NCI-H524 (cell line): Measurements from ENCODE around the gene MCM3.

Experiments
- DNase-seq, 2 experiments: peaks; one replicate each; lab custom pipeline; 2025; lab: John Stamatoyannopoulos, UW

Gene MCM3

GRCh38 chr6:52303178-52303577, 18.6 kb upstream of the MCM3 start:
- no peak for DNase-seq

GRCh38 chr6:52301326-52301725, 16.8 kb upstream of the MCM3 start:
- no peak for DNase-seq

GRCh38 chr6:52300489-52300931, 16.0 kb upstream of the MCM3 start:
- no peak for DNase-seq

- no peak for DNase-seq
Measured at GRCh38 chr6:52299653-52300052, 15.1 kb upstream of the MCM3 start.

- no peak for DNase-seq
Measured at GRCh38 chr6:52297433-52297832, 12.9 kb upstream of the MCM3 start.

GRCh38 chr6:52293067-52293466, 8.5 kb upstream of the MCM3 start:
- DNase-seq: peak; percentile 73 to 82

GRCh38 chr6:52288841-52289240, 4.3 kb upstream of the MCM3 start:
- DNase-seq: no peak

GRCh38 chr6:52288216-52288615, 3.7 kb upstream of the MCM3 start:
- no peak for DNase-seq

GRCh38 chr6:52286798-52287432, 2.4 kb upstream of the MCM3 start:
- DNase-seq: peak; percentile 33 to 65

- peak; percentile 51 to 80 for DNase-seq
Measured at GRCh38 chr6:52285177-52286068, 881 bp upstream of the MCM3 start.

GRCh38 chr6:52284131-52284459, 447 bp downstream of the MCM3 start:
- DNase-seq: peak; percentile 37 to 63

- DNase-seq: no peak
Measured at GRCh38 chr6:52283111-52283510, 1.4 kb downstream of the MCM3 start.

- DNase-seq: no peak
Measured at GRCh38 chr6:52276130-52276529, 8.4 kb downstream of the MCM3 start.

GRCh38 chr6:52271852-52272460, 12.6 kb downstream of the MCM3 start:
- no peak for DNase-seq

GRCh38 chr6:52263709-52264540, 20.6 kb downstream of the MCM3 start:
- peak in 1 of 2 experiments; percentile 45 for DNase-seq

GRCh38 chr6:52262620-52263344, 21.8 kb downstream of the MCM3 start:
- DNase-seq: no peak

- no peak for DNase-seq
Measured at GRCh38 chr6:52261229-52261628, 23.3 kb downstream of the MCM3 start.

- no peak for DNase-seq
Measured at GRCh38 chr6:52260634-52261033, 23.9 kb downstream of the MCM3 start.

GRCh38 chr6:52255434-52255833, 29.1 kb downstream of the MCM3 start:
- no peak for DNase-seq

GRCh38 chr6:52254731-52255378, 29.7 kb downstream of the MCM3 start:
- DNase-seq: no peak

- DNase-seq: no peak
Measured at GRCh38 chr6:52253494-52253893, 31.0 kb downstream of the MCM3 start.
